Measurements from ENCODE around the gene SESN2. TPM values are rescaled to one million over a fixed set of nuclear protein-coding genes. Genes with fewer than 3 reads are reported as not detected.

SESN2 gene
- total RNA-seq, 1 experiment from 2014 or later, result 36.8 TPM

- Histone ChIP-seq H3K79me2 (ENCODE audit: insufficient read depth, low read length) (peaks cover 42% of the 10 kb centered on the region), H3K27ac (ENCODE audit: low read depth, low read length) (peak within 1 kb of the TSS; percentile 72), H3K4me3 (replicated peaks in 1 of 2; ENCODE audit: low read depth in 1 of 2, low read length in 2 of 2) (peak within 1 kb of the TSS; percentile 83), H3K9me3 (ENCODE audit: control insufficient read depth in 1 of 2, insufficient read depth in 1 of 2, low read depth in 1 of 2, low read length in 2 of 2) (no peaks in the 10 kb centered on the region), H3K4me2 (ENCODE audit: low read length) (peak within 1 kb of the TSS; percentile 93), H3K9ac (ENCODE audit: low read length) (peak within 1 kb of the TSS; percentile 84), H3K27me3 (ENCODE audit: insufficient read depth, low read length) (no peaks in the 10 kb centered on the region), H3K36me3 (ENCODE audit: control insufficient read depth in 1 of 2, insufficient read depth in 2 of 2, low read length in 2 of 2) (peaks cover 3 to 8% of the 10 kb centered on the region in 2 experiments; a peak in 1 of 4 replicates), H4K20me1 (ENCODE audit: insufficient read depth) (no peaks in the 10 kb centered on the region), H3K9me2 (ENCODE audit: insufficient read depth) (no peaks in the 10 kb centered on the region), H2AFZ (ENCODE audit: low read depth, low read length, poor library complexity, severe bottlenecking) (peak within 1 kb of the TSS; percentile 84), H3K4me1 (ENCODE audit: control insufficient read depth in 1 of 2, insufficient read depth in 2 of 2, low read length in 2 of 2) (peaks cover 12 to 31% of the 10 kb centered on the region in 2 experiments)
- POLR2A ChIA-PET, result interaction anchor here (0.6 to 6.4 kb wide), 11 partner anchors 9 to 632 kb away, joined by 3 to 61 read pairs (median 3); partner anchors contain the start of genes AHDC1, MED18 and RNU11
- BruUV-seq (replicated peaks), result TSS peak; percentile 74
- RAD21 ChIA-PET (ENCODE audit: low non-redundant PET in 1 of 2, low total read pairs in 2 of 2, uncharacterized antibody in 2 of 2, unreplicated experiment in 2 of 2), result interaction anchor here in 1 of 2 experiments (1.1 kb wide), 1 partner anchor 13 kb away, joined by 3 read pairs; no protein-coding TSS in a partner anchor
- ATAC-seq (peak; percentile 92), DNase-seq (ENCODE audit: low read depth, low spot score) (peak; percentile 96)
- intact Hi-C loops (cut with micrococcal nuclease), result no loop called here
- CTCF ChIA-PET, result interaction anchor here (0.8 to 3.5 kb wide), 6 partner anchors 10 to 145 kb away, joined by 4 to 42 read pairs (median 4); no protein-coding TSS in a partner anchor
- TF ChIP-seq CBX3 (IDR thresholded peaks at IDR 0.05; ENCODE audit: low read depth) (no peak), ZBTB33 (IDR thresholded peaks at IDR 0.05; ENCODE audit: extremely low read depth, insufficient replicate concordance, low read length) (no peak), ELF1 (IDR thresholded peaks at IDR 0.05; ENCODE audit: borderline replicate concordance, low read depth) (no peak), JUND (IDR thresholded peaks at IDR 0.05) (no peak), SRF (IDR thresholded peaks at IDR 0.05; ENCODE audit: low read depth) (no peak), CTCF (IDR thresholded peaks at IDR 0.05 in 2 of 3, conservative IDR thresholded peaks at IDR 0.05 in 1 of 3; ENCODE audit: borderline replicate concordance in 1 of 3, insufficient read depth in 1 of 3, low read depth in 2 of 3, low read length in 2 of 3) (no peak), EZH2 (IDR thresholded peaks at IDR 0.05) (no peak), SIN3A (IDR thresholded peaks at IDR 0.05; ENCODE audit: low read depth) (peak; percentile 94), YY1 (IDR thresholded peaks at IDR 0.05; ENCODE audit: extremely low read depth, insufficient replicate concordance, low read depth, low read length) (peak; percentile 77), ZFX (IDR thresholded peaks at IDR 0.05) (peak; percentile 21; the same call in 1 of the 2 replicates), FOSL1 (IDR thresholded peaks at IDR 0.05; ENCODE audit: low read depth) (no peak), RAD21 (IDR thresholded peaks at IDR 0.05; ENCODE audit: low read depth) (no peak), CEBPB (IDR thresholded peaks at IDR 0.05; ENCODE audit: low read depth) (no peak), TCF7L2 (IDR thresholded peaks at IDR 0.05; ENCODE audit: borderline replicate concordance, extremely low read depth, insufficient read depth, insufficient read length) (peak; percentile 16), EGR1 (IDR thresholded peaks at IDR 0.05; ENCODE audit: low read depth) (no peak), REST (IDR thresholded peaks at IDR 0.05; ENCODE audit: low read depth) (no peak), ZNF274 (IDR thresholded peaks at IDR 0.05; ENCODE audit: low read depth, low read length) (no peak), POLR2A (IDR thresholded peaks at IDR 0.05; ENCODE audit: borderline replicate concordance, extremely low read depth, insufficient read depth, insufficient read length) (peak; percentile 94), POLR2AphosphoS5 (IDR thresholded peaks at IDR 0.05; ENCODE audit: low read depth, low read length) (peak; percentile 98)
Observed at GRCh38 chr1:28235755-28236655, 23.3 kb upstream of the SESN2 start, which contains the start of gene ATP5IF1. ATP5IF1 (plus strand) TSS chr1:28236124; CDS start chr1:28236184, 60 bp downstream.
